Measurements from ENCODE around the gene SLFNL1.

The SLFNL1 gene

GRCh38 chr1:40985875-40986274 is 35.6 kb downstream of the SLFNL1 start:
- no peak for DNase-seq

- no peak for DNase-seq
Observed at GRCh38 chr1:40985161-40985560, 36.4 kb downstream of the SLFNL1 start.

GRCh38 chr1:40984531-40984930 is 37.0 kb downstream of the SLFNL1 start:
- no peak for DNase-seq

GRCh38 chr1:40984066-40984465 is 37.5 kb downstream of the SLFNL1 start:
- no peak for DNase-seq

GRCh38 chr1:40983286-40983685 is 38.2 kb downstream of the SLFNL1 start:
- DNase-seq = no peak

- DNase-seq = no peak
Observed at GRCh38 chr1:40982721-40983120, 38.8 kb downstream of the SLFNL1 start.

GRCh38 chr1:40981691-40982448 is 39.7 kb downstream of the SLFNL1 start:
- DNase-seq = no peak

DNA sequence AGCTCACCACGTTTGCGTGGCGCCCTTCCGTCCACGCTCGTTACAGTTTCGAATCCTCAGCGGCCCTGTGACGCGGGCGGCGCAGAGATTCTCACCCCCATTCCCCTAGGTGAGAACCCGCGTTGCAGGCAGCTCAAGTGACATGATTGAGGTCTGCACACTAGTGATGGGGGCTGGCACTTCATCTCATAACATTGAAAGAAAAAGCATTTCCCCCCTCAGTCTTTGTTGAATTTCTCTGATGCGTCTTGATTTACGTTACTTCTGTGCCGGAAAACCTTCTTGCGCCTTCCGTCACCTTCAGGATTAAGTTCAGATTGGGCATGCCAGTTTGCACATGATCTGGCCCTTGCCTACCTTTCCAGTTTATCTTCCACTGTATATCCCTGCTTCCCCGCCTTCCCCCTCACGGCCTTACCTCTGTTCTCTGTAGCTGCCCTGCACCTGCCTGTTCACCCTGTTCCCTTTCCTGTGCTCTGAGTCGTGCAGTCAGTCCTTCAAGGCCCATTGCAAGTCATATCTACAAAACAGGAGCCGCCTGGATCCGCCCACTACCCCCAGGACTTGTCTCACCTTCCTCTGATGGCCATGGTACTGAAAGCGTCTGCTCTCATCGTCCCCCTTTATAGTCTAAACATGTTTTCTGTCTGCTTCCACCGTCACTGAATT is 40.9 kb downstream of the SLFNL1 start:
- DNase-seq = no peak

DNA sequence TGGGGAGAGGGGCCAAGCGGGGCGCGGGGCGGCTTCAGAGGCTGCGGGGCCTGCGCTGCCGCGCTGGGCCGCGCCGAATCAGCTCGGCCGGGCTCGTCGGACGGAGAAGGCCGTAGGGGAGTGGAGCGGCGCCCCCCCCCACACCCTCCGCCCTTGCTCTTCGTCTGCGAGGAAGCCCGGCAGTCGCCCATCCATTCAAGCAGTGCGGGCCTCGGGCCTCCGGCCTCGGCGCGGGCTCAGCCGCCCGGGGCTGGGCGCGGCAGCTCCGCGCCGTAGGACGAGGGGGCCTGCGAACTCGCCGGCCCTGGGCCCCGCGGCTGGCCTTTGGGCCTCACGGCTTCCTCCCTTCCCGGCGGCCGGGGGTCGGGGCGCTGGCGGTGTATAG is 41.5 kb downstream of the SLFNL1 start:
- DNase-seq = no peak

- peak; percentile 28 to 73 for DNase-seq
Observed at GRCh38 chr1:40979241-40980067, 42.1 kb downstream of the SLFNL1 start, which contains the start of gene CTPS1. TSS of gene CTPS1 (plus strand) at chr1:40979696. CDS start at chr1:40983291, 3,595 bp downstream.

DNA sequence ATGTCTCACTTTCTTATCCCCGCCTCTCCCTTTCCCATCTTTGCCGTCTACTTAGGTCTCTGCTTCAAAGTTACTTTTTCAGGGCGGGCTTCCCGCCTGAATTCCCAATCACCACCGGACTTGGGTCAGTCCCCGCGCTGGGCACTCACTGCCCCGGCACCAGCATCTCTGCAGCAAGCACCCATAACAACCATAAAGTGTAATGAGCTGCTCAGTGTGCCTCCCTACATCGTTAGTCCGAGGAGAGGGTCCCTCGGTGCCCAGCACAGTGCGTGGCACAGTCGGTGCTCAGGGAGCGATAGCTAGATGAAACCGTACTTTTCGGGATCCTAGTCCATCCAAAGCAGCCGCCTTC is 42.7 kb downstream of the SLFNL1 start:
- no peak for DNase-seq

DNA sequence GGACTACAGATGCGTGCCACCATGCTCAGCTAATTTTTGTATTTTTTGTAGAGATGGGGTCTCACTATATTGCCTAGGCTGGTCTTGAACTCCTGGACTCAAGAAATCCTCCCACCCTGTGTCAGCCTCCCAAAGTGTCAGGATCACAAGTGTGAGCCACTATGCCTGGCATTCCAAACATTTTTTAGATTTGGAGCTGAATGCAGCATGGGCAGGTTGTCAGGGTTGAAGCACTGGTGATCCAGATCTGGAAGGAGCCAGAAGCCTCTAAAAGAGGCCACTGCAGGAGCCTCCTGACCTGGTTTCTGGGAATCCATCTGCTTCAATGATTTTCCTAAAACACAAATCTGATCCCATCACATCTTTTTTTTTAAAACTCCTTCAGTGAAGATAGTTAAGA is 43.8 kb downstream of the SLFNL1 start:
- DNase-seq = no peak

DNA sequence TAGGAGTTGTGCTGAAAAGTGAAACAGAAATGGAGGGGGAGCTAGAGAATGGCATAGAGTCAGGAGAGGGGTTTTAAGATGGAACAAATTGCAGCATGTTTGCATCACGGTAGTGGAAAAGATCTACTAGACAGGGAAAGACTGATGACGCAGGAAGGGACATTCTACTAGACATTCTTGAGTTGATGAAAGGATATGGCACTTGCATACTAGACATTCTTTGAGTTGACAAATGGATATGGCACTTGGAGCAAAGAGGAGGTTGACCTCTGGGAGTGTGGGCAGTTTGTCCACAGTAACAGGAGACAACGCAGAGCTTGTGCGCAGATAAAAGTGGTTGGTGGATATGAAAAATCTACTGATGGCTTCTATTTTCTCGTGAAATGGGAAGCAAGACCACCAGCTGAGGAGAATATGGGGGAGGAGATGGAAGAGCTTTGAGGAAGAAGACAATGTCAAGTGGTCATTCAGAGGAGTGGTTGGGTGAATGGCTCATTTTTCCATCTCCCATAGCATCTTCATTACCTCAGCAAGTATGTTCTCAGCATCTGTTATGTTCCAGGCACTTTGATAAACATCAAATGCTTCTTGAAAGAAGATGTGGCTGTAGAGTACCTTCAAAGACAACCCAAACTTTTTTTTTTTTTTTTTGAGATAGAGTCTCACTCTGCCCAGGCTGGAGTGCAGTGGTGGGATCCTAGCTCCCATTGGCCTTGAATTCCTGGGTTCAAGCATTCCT is 44.4 kb downstream of the SLFNL1 start:
- no peak for DNase-seq

GRCh38 chr1:40974945-40975344 is 46.6 kb downstream of the SLFNL1 start:
- no peak for DNase-seq

- DNase-seq = no peak
Observed at GRCh38 chr1:40973912-40974311, 47.6 kb downstream of the SLFNL1 start.

- DNase-seq = no peak
Observed at GRCh38 chr1:40971966-40972365, 49.6 kb downstream of the SLFNL1 start.

DNA sequence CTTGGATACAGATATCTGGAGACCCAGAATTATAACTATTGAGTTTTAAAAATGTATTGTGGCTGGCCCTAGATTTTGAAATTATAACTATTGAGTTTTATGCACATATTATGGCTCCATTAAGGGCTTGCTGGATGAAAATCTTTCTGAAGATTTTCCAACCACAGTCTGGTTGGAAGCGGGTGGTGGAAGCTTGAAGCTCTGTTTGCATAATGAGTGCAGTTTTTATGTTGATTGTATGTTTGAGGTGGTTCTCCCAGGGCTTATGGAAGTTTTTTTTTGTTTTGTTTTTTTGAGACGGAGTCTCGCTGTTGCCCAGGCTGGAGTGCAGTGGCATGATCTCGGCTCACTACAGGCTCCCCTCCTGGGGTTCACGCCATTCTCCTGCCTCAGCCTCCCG is 52.1 kb downstream of the SLFNL1 start:
- DNase-seq = no peak

- no peak for DNase-seq
Observed at GRCh38 chr1:40966417-40966816, 55.1 kb downstream of the SLFNL1 start.
